H1 (cell line): ENCODE measurements around the gene TNC. TPM values are rescaled to one million over a fixed set of nuclear protein-coding genes. Genes with fewer than 3 reads are reported as not detected.

Source experiments
- CTCF ChIA-PET: fragments of 300-600 bp; sonication (Branson Sonifier 250); formaldehyde crosslinking; loops from one replicate; lab custom pipeline; 2021; ENCODE audit not compliant: partially characterized antibody; lab: Charles Lee
- POLR2A ChIA-PET: fragments of 300-600 bp; sonication (Branson Sonifier 250); formaldehyde crosslinking; loops from one replicate; lab custom pipeline; 2021; ENCODE audit warnings: inconsistent platforms; ENCODE audit not compliant: partially characterized antibody; lab: Charles Lee
- DNase-seq, 2 experiments: peaks; one replicate each; pipeline versions ENCODE4 v3.0.0 to v3.0.0-alpha.2; 2010 to 2022; ENCODE audit warnings: low spot score in 2 of 2, low read depth in 1 of 2, mixed read lengths in 1 of 2
- FAIRE-seq: peaks from 2 replicates; lab custom pipeline; 2011; peaks lifted over from hg19 to GRCh38; lab: Jason Lieb, UNC
- H2AFZ ChIP-seq: 2 replicates; pipeline ENCODE4 v1.8.1; 2012; ENCODE audit warnings: low read length, inconsistent platforms
- H2AK5ac ChIP-seq: 2 replicates; pipeline ENCODE4 v1.6.1; 2013; ENCODE audit warnings: low read depth, low read length
- H2BK120ac ChIP-seq: replicated peaks from 2 replicates; pipeline ENCODE3; 2013; ENCODE audit warnings: low read depth, low read length, inconsistent platforms
- H2BK12ac ChIP-seq: 2 replicates; pipeline ENCODE4 v1.6.1; 2013; ENCODE audit warnings: low read depth, low read length
- H2BK15ac ChIP-seq: 2 replicates; pipeline ENCODE4 v1.6.1; 2013; ENCODE audit warnings: low read length
- H2BK20ac ChIP-seq: 2 replicates; pipeline ENCODE4 v1.6.1; 2013; ENCODE audit warnings: low read length
- H2BK5ac ChIP-seq: 2 replicates; pipeline ENCODE4 v1.6.1; 2013; ENCODE audit warnings: low read depth, low read length
- H3K14ac ChIP-seq: 2 replicates; pipeline ENCODE4 v1.6.1; 2013; ENCODE audit warnings: inconsistent platforms; ENCODE audit not compliant: insufficient read length
- H3K18ac ChIP-seq: 2 replicates; pipeline ENCODE4 v1.6.1; 2013; ENCODE audit warnings: low read length; ENCODE audit errors: extremely low read depth
- H3K23ac ChIP-seq: 2 replicates; pipeline ENCODE4 v1.6.1; 2013; ENCODE audit warnings: inconsistent platforms; ENCODE audit not compliant: insufficient read length
- H3K23me2 ChIP-seq: 2 replicates; pipeline ENCODE4 v1.6.1; 2013; ENCODE audit warnings: low read depth, low read length
- H3K27ac ChIP-seq: 2 replicates; pipeline ENCODE4 v1.6.1; 2011; ENCODE audit warnings: low read depth, low read length, inconsistent platforms
- H3K27me3 ChIP-seq, 4 experiments: replicated peaks in 1 of 4; 1 replicate in 1 of 4; 2 replicates in 3 of 4; pipeline versions ENCODE4 v1.6.1 to v1.8.1; 2011 to 2013; ENCODE audit warnings: low read length in 3 of 4, mild to moderate bottlenecking in 3 of 4, inconsistent platforms in 2 of 4, mixed read lengths in 2 of 4, moderate library complexity in 1 of 4; ENCODE audit not compliant: control insufficient read depth in 3 of 4, insufficient read depth in 3 of 4; ENCODE audit errors: extremely low read depth in 1 of 4
- H3K36me3 ChIP-seq, 4 experiments: 2 replicates each; pipeline versions ENCODE4 v1.6.1 to v1.8.1; 2011 to 2013; ENCODE audit warnings: mild to moderate bottlenecking in 4 of 4, low read length in 3 of 4, moderate library complexity in 2 of 4, control low read depth in 1 of 4, inconsistent platforms in 1 of 4; ENCODE audit not compliant: insufficient read depth in 4 of 4, control insufficient read depth in 2 of 4
- H3K4ac ChIP-seq: replicated peaks from 2 replicates; pipeline ENCODE3; 2013; ENCODE audit warnings: low read length, low read depth, mixed read lengths, inconsistent platforms; ENCODE audit not compliant: insufficient read length
- H3K4me1 ChIP-seq, 4 experiments: replicated peaks in 1 of 4; 1 replicate in 1 of 4; 2 replicates in 3 of 4; pipeline versions ENCODE4 v1.6.1 to v1.8.1; 2011 to 2013; ENCODE audit warnings: low read length in 3 of 4, inconsistent platforms in 2 of 4, mixed read lengths in 1 of 4; ENCODE audit not compliant: insufficient read depth in 4 of 4, control insufficient read depth in 3 of 4
- H3K4me2 ChIP-seq, 2 experiments: 2 replicates each; pipeline versions ENCODE4 v1.6.1 to v1.8.1; 2011 to 2013; ENCODE audit warnings: low read depth in 2 of 2, low read length in 2 of 2, control low read depth in 1 of 2, inconsistent platforms in 1 of 2, mild to moderate bottlenecking in 1 of 2; ENCODE audit not compliant: insufficient read depth in 1 of 2
- H3K4me3 ChIP-seq, 4 experiments: fragments of 200-600, 300-600 bp in 1 of 4; sonication (generic), shearing (Covaris generic), sonication (Bioruptor Twin) in 1 of 4; 2 replicates each; pipeline versions ENCODE4 v1.5.1 to v1.8.1; 2011 to 2016; ENCODE audit warnings: low read length in 4 of 4, low read depth in 3 of 4, control low read depth in 2 of 4, inconsistent platforms in 2 of 4, mild to moderate bottlenecking in 2 of 4, mixed read lengths in 1 of 4, moderate library complexity in 1 of 4; ENCODE audit not compliant: insufficient read depth in 2 of 4; ENCODE audit errors: extremely low read depth in 1 of 4
- H3K56ac ChIP-seq: replicated peaks from 2 replicates; pipeline ENCODE3; 2013; ENCODE audit warnings: low read depth, mild to moderate bottlenecking, mixed read lengths, low read length, inconsistent platforms; ENCODE audit not compliant: insufficient read length
- H3K79me1 ChIP-seq: 2 replicates; pipeline ENCODE4 v1.6.1; 2013; ENCODE audit warnings: low read depth, low read length, control low read depth
- H3K79me2 ChIP-seq, 2 experiments: 2 replicates each; pipeline versions ENCODE4 v1.6.1 to v1.8.1; 2012 to 2013; ENCODE audit warnings: low read length in 2 of 2, mild to moderate bottlenecking in 2 of 2, inconsistent platforms in 1 of 2; ENCODE audit not compliant: insufficient read depth in 2 of 2, control insufficient read depth in 1 of 2
- H3K9ac ChIP-seq, 4 experiments: replicated peaks in 1 of 4; 1 replicate in 1 of 4; 2 replicates in 3 of 4; pipeline versions ENCODE4 v1.6.1 to v1.8.1; 2011 to 2013; ENCODE audit warnings: low read depth in 3 of 4, low read length in 3 of 4, control low read depth in 2 of 4, mild to moderate bottlenecking in 2 of 4, moderate library complexity in 2 of 4, inconsistent platforms in 1 of 4; ENCODE audit errors: extremely low read depth in 1 of 4
- H3K9me3 ChIP-seq, 2 experiments: 2 replicates each; pipeline versions ENCODE4 v1.6.1 to v1.8.1; 2012 to 2013; ENCODE audit warnings: mild to moderate bottlenecking in 2 of 2, moderate library complexity in 2 of 2, control low read depth in 1 of 2, inconsistent platforms in 1 of 2, low read depth in 1 of 2, low read length in 1 of 2, mixed read lengths in 1 of 2; ENCODE audit not compliant: insufficient read depth in 2 of 2
- H4K20me1 ChIP-seq, 2 experiments: replicated peaks in 1 of 2; 2 replicates each; pipeline versions ENCODE3 to v1.8.1; 2011 to 2013; ENCODE audit warnings: inconsistent platforms in 2 of 2, low read length in 2 of 2, mild to moderate bottlenecking in 1 of 2; ENCODE audit not compliant: insufficient read depth in 2 of 2, control insufficient read depth in 1 of 2
- H4K5ac ChIP-seq: 2 replicates; pipeline ENCODE4 v1.6.1; 2013; ENCODE audit warnings: low read length, low read depth, mixed read lengths, inconsistent platforms; ENCODE audit not compliant: insufficient read length
- H4K8ac ChIP-seq: 2 replicates; pipeline ENCODE4 v1.8.0; 2013; ENCODE audit warnings: mild to moderate bottlenecking, moderate library complexity, low read length, inconsistent platforms; ENCODE audit not compliant: insufficient read depth; ENCODE audit errors: extremely low read depth
- H4K91ac ChIP-seq: replicated peaks from 2 replicates; pipeline ENCODE3; 2013; ENCODE audit warnings: low read length, mixed read lengths, inconsistent platforms; ENCODE audit not compliant: insufficient read length
- BCL11A ChIP-seq, 2 experiments: IDR thresholded peaks; one replicate each; pipeline ENCODE4 v1.6.1; 2011; ENCODE audit warnings: low read depth in 2 of 2, low read length in 2 of 2, mild to moderate bottlenecking in 2 of 2
- BRCA1 ChIP-seq: IDR thresholded peaks from 2 replicates; pipeline ENCODE4 v1.6.1; 2012; ENCODE audit warnings: low read depth, low read length, improper control_type of control experiment
- CHD1 ChIP-seq: IDR thresholded peaks from 2 replicates; pipeline ENCODE4 v1.6.1; 2012; ENCODE audit warnings: low read depth, low read length, improper control_type of control experiment
- HDAC2 ChIP-seq, 2 experiments: fragments of 300-600 bp in 1 of 2; sonication (generic) in 1 of 2; IDR thresholded peaks; 2 replicates each; pipeline ENCODE4 v1.6.1; 2011 to 2012; ENCODE audit warnings: low read depth in 2 of 2, low read length in 2 of 2, mild to moderate bottlenecking in 2 of 2, moderate library complexity in 2 of 2, borderline replicate concordance in 1 of 2, inconsistent platforms in 1 of 2
- HDAC6 ChIP-seq: IDR thresholded peaks from one replicate; pipeline ENCODE4 v1.7.1; 2012; ENCODE audit warnings: low read depth, mild to moderate bottlenecking, inconsistent platforms, low read length, moderate library complexity
- KDM5A ChIP-seq: fragments of 200-600 bp; IDR thresholded peaks from 2 replicates; pipeline ENCODE4 v1.7.1; 2012; ENCODE audit warnings: mild to moderate bottlenecking, low read length, inconsistent platforms, mixed read lengths
- NRF1 ChIP-seq: IDR thresholded peaks from 2 replicates; pipeline ENCODE4 v1.6.1; 2011; ENCODE audit warnings: mild to moderate bottlenecking, low read depth, low read length, improper control_type of control experiment
- POLR2A ChIP-seq, 2 experiments: IDR thresholded peaks; 1 replicate in 1 of 2; 2 replicates in 1 of 2; pipeline ENCODE4 v1.6.1; 2011; ENCODE audit warnings: low read depth in 2 of 2, low read length in 2 of 2, mild to moderate bottlenecking in 2 of 2; ENCODE audit errors: control extremely low read depth in 1 of 2
- POLR2AphosphoS5 ChIP-seq: IDR thresholded peaks from 2 replicates; pipeline ENCODE4 v1.6.1; 2011; ENCODE audit warnings: low read depth, low read length
- POU5F1 ChIP-seq: IDR thresholded peaks from 2 replicates; pipeline ENCODE4 v1.6.1; 2011; ENCODE audit warnings: low read depth, mild to moderate bottlenecking, low read length, moderate library complexity
- SAP30 ChIP-seq: fragments of 300-600 bp; sonication (generic); IDR thresholded peaks from 2 replicates; pipeline ENCODE4 v1.7.1; 2012; ENCODE audit warnings: low read length, moderate library complexity, mild to moderate bottlenecking, inconsistent platforms; ENCODE audit not compliant: insufficient read depth, insufficient replicate concordance
- SRF ChIP-seq: IDR thresholded peaks from 2 replicates; pipeline ENCODE4 v1.6.1; 2011; ENCODE audit warnings: mild to moderate bottlenecking, low read depth, low read length, moderate library complexity
- SUZ12 ChIP-seq: fragments of 200-600 bp; sonication (generic); IDR thresholded peaks from 2 replicates; pipeline ENCODE4 v1.6.1; 2012; ENCODE audit warnings: mild to moderate bottlenecking, inconsistent platforms, low read length, moderate library complexity, mixed read lengths
- TAF1 ChIP-seq: IDR thresholded peaks from 2 replicates; pipeline ENCODE4 v1.6.1; 2011; ENCODE audit warnings: mild to moderate bottlenecking, low read depth, low read length
- TEAD4 ChIP-seq: IDR thresholded peaks from 2 replicates; pipeline ENCODE4 v1.6.1; 2012; ENCODE audit warnings: low read depth, low read length, inconsistent platforms, mixed read lengths
- WGBS, 2 experiments: shearing (Covaris generic) in 1 of 2; methylation state at CpG; one replicate each; pipeline versions ENCODE4 v1.1.6 to v1.1.7; 2013 to 2015; ENCODE audit warnings: low lambda C conversion rate in 2 of 2, mixed read lengths in 2 of 2, inconsistent platforms in 1 of 2, low coverage in 1 of 2, missing lambda C conversion rate in 1 of 2; ENCODE audit not compliant: insufficient replicate concordance in 2 of 2, insufficient coverage in 1 of 2, insufficient read length in 1 of 2; ENCODE audit errors: extremely low coverage in 1 of 2, missing lambda C conversion rate in 1 of 2; 5-methylcytosine and 5-hydroxymethylcytosine counted together
- polyA plus RNA-seq, 7 experiments: library from polyadenylated mRNA; depleted of rRNA in 3 of 7; stranded (reverse) in 5 of 7; unstranded in 2 of 7; fragments of >200 nt in 5 of 7; fragments of 200-250 nt in 2 of 7; gene quantifications; 1 replicate in 5 of 7; 2 replicates in 1 of 7; 4 replicates in 1 of 7; pipeline versions ENCODE4 v1.2.1 to v1.2.3, GENCODE V29; 2011 to 2013; ENCODE audit warnings: missing spikeins in 2 of 7, mixed read lengths in 2 of 7
- total RNA-seq: library from RNA; stranded (reverse); fragmentation: NEBNext Ultra II Directional; extraction: Animal tissue kit (Norgen Biotek cat#: 25700); gene quantifications from 2 replicates; pipeline ENCODE4 v1.2.1, GENCODE V29; 2021

Gene TNC
- total and polyA plus RNA-seq, 2 of the 8 experiments (the other 6 are each of a cell fraction or from before 2014, with no cell fraction given), result 6.2 to 11.4 TPM

GRCh38 chr9:115134941-115135340, 17.0 kb upstream of the TNC start:
- Histone ChIP-seq H4K91ac (no peak overlapping the region), H3K23me2 (no peaks in the 10 kb centered on the region; the same call in 1 of the 2 replicates), H2BK20ac (no peak overlapping the region), H3K4me2 (no peak overlapping the region), H3K36me3 (no peaks in the 10 kb centered on the region), H3K79me1 (no peaks in the 10 kb centered on the region), H3K14ac (no peak overlapping the region), H3K79me2 (no peaks in the 10 kb centered on the region), H2BK5ac (no peak overlapping the region), H3K9ac (no peak overlapping the region), H3K4me1 (no peaks in the 10 kb centered on the region), H3K18ac (no peak overlapping the region), H4K5ac (no peak overlapping the region), H2BK12ac (no peak overlapping the region), H3K23ac (no peak overlapping the region), H3K9me3 (no peaks in the 10 kb centered on the region), H3K4me3 (no peak overlapping the region), H4K20me1 (no peaks in the 10 kb centered on the region), H3K56ac (no peak overlapping the region), H2BK15ac (no peak overlapping the region), H2AFZ (no peak overlapping the region), H2AK5ac (no peak overlapping the region), H3K4ac (no peak overlapping the region), H3K27me3 (no peaks in the 10 kb centered on the region), H2BK120ac (no peak overlapping the region), H4K8ac (no peak overlapping the region), H3K27ac (no peak overlapping the region)
- ChIA-PET POLR2A (interaction anchor here (1.6 kb wide), 1 partner anchor 22 kb away, joined by 3 read pairs; no protein-coding TSS in a partner anchor), CTCF (no interaction called here)
- DNase-seq (no peak), FAIRE-seq (no peak)
- 96% methylated on average over 4 of the region's 4 CpGs; no CpG with 5 or more reads in 1 of the 2 experiments for WGBS, 2 experiments
- no peak for TF ChIP-seq SAP30
- no peak for TF ChIP-seq TEAD4
- TF ChIP-seq SUZ12, result no peak
- no peak for TF ChIP-seq HDAC6
- no peak for TF ChIP-seq NRF1
- TF ChIP-seq BRCA1, result no peak
- no peak for TF ChIP-seq POU5F1
- TF ChIP-seq POLR2A (IDR thresholded peaks at IDR 0.05; ENCODE audit: control extremely low read depth in 1 of 2, low read depth in 2 of 2, low read length in 2 of 2), result no peak
- TF ChIP-seq SRF, result no peak
- no peak for TF ChIP-seq POLR2AphosphoS5
- TF ChIP-seq KDM5A, result no peak
- no peak for TF ChIP-seq HDAC2 (IDR thresholded peaks at IDR 0.05; ENCODE audit: borderline replicate concordance in 1 of 2, low read depth in 2 of 2, low read length in 2 of 2)
- TF ChIP-seq TAF1, result no peak
- TF ChIP-seq CHD1, result no peak
- no peak for TF ChIP-seq BCL11A (IDR thresholded peaks at IDR 0.05; ENCODE audit: low read depth in 2 of 2, low read length in 2 of 2)
